OCI-LY3 (cell line): ENCODE data around the gene CADPS.
"Not testable (repeated sequence)": the region's sequence is repeated elsewhere in the genome, so short reads cannot be mapped to it uniquely, and the experiment has no call there.

Source experiments
- H2AFZ ChIP-seq: fragments of 200-600, 300-600 bp; shearing (Covaris generic); 2 replicates; pipeline ENCODE4 v1.6.0; 2014; ENCODE audit warnings: antibody characterized with exemption, low read depth, low read length
- H3K27ac ChIP-seq: fragments of 200-600, 300-600 bp; sonication (generic); 2 replicates; pipeline ENCODE4 v1.5.1; 2014; ENCODE audit warnings: mild to moderate bottlenecking, low read length, moderate library complexity, mixed read lengths
- H3K27me3 ChIP-seq: fragments of 200-600, 300-600 bp; sonication (generic); 2 replicates; pipeline ENCODE4 v1.6.1; 2014; ENCODE audit warnings: low read depth, low read length, mixed read lengths
- H3K36me3 ChIP-seq: fragments of 200-600, 300-600 bp; sonication (generic); replicated peaks from 2 replicates; pipeline ENCODE3; 2014; ENCODE audit warnings: low read depth, low read length, mixed read lengths
- H3K4me1 ChIP-seq: fragments of 300-600, 200-600 bp; sonication (generic); 2 replicates; pipeline ENCODE4 v1.6.1; 2014; ENCODE audit warnings: low read length, mixed read lengths
- H3K4me2 ChIP-seq: fragments of 200-600, 300-600 bp; sonication (generic); 2 replicates; pipeline ENCODE4 v1.6.1; 2014; ENCODE audit warnings: low read length, mixed read lengths
- H3K4me3 ChIP-seq: fragments of 300-600, 200-600 bp; sonication (generic); 2 replicates; pipeline ENCODE4 v1.5.1; 2014; ENCODE audit warnings: antibody characterized with exemption, mild to moderate bottlenecking, low read length, moderate library complexity
- H3K79me2 ChIP-seq: fragments of 300-600, 200-600 bp; shearing (Covaris generic); 2 replicates; pipeline ENCODE4 v1.6.1; 2014; ENCODE audit warnings: mild to moderate bottlenecking, low read length, mixed read lengths
- H3K9ac ChIP-seq: fragments of 300-600, 200-600 bp; shearing (Covaris generic); 2 replicates; pipeline ENCODE4 v1.6.0; 2014; ENCODE audit warnings: mild to moderate bottlenecking, low read length, moderate library complexity
- H3K9me3 ChIP-seq: fragments of 200-600, 300-600 bp; shearing (Covaris generic); 2 replicates; pipeline ENCODE4 v1.6.1; 2014; ENCODE audit warnings: low read length, mixed read lengths; ENCODE audit not compliant: insufficient read depth
- H4K20me1 ChIP-seq: fragments of 200-600, 300-600 bp; sonication (generic); 2 replicates; pipeline ENCODE4 v1.6.1; 2016; ENCODE audit warnings: low read length, mixed read lengths; ENCODE audit not compliant: insufficient read depth
- EZH2phosphoT487 ChIP-seq: fragments of 200-600 bp; shearing (Covaris generic); IDR thresholded peaks from 2 replicates; pipeline ENCODE4 v1.6.1; 2018; ENCODE audit warnings: antibody characterized with exemption, mixed run types, low read depth
- TF ChIP-seq, protein P1 (sequence below): fragments of 200-600, 300-600 bp; sonication (generic); IDR thresholded peaks from 2 replicates; pipeline ENCODE4 v1.5.1; 2014; ENCODE audit warnings: antibody characterized with exemption, low read length, low read depth

CADPS gene

DNA sequence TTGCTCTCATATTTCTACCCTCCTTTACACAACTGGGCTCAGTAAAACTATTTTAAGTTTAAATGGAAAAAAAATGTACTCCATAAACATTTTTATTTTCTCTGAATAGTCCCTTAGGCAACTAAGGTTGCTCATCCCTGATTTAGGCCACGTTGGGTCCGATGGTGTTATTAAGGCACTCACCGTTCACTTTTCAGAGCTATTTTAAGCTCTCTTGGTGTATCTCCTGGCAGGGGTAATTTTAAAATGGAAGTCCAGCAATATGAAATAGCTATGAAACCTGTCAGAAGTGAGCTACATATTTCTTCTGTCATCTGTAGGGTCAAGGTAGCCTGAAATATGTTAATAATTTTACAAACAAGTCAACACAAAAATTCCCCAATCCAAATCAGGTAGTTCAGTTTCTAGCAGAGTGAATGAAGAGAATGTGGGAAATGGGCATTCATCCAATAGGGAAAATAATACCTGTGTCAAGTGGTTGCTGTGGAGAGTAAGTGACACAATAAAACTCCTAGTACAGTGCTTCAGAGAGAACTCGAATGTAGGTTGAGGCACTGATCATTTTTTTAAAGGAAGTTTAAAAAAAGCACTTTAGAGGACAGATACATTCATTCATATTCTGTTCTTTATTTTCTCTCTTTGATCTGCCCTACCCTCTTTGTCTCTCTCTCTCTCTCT, 292.6 kb downstream of the CADPS start:
- H3K4me1 ChIP-seq: no peaks in the 10 kb centered on the region
- no peaks in the 10 kb centered on the region for H3K9me3 ChIP-seq
- H3K79me2 ChIP-seq: no peaks in the 10 kb centered on the region
- no peak overlapping the region for H3K27ac ChIP-seq
- H4K20me1 ChIP-seq: no peaks in the 10 kb centered on the region
- H3K36me3 ChIP-seq: no peaks in the 10 kb centered on the region
- H3K4me2 ChIP-seq: no peak overlapping the region
- H3K27me3 ChIP-seq: no peaks in the 10 kb centered on the region
- no peak overlapping the region for H3K9ac ChIP-seq
- H3K4me3 ChIP-seq: no peak overlapping the region
- H2AFZ ChIP-seq: no peak overlapping the region
- no peak for TF ChIP-seq EZH2phosphoT487
- TF ChIP-seq, protein P1, sequence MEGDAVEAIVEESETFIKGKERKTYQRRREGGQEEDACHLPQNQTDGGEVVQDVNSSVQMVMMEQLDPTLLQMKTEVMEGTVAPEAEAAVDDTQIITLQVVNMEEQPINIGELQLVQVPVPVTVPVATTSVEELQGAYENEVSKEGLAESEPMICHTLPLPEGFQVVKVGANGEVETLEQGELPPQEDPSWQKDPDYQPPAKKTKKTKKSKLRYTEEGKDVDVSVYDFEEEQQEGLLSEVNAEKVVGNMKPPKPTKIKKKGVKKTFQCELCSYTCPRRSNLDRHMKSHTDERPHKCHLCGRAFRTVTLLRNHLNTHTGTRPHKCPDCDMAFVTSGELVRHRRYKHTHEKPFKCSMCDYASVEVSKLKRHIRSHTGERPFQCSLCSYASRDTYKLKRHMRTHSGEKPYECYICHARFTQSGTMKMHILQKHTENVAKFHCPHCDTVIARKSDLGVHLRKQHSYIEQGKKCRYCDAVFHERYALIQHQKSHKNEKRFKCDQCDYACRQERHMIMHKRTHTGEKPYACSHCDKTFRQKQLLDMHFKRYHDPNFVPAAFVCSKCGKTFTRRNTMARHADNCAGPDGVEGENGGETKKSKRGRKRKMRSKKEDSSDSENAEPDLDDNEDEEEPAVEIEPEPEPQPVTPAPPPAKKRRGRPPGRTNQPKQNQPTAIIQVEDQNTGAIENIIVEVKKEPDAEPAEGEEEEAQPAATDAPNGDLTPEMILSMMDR: no peak

DNA sequence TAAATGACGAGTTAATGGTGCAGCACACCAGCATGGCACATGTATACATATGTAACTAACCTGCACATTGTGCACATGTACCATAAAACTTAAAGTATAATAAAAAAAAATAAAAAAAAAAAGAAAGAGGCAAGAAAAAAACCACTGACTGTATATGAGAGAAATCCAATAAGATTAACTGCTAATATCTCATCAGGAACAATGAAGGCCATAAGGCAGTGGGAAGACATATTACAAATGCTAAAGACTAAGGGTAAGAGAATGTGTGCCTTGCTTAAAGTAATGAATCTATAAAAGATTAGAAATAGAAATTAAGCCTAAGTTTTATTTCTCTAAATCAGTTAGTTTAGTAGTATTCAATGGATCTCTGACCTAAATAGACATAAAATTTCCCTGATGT, 294.7 kb downstream of the CADPS start:
- H3K9ac ChIP-seq, H3K4me2 ChIP-seq, H3K27ac ChIP-seq, H3K4me1 ChIP-seq, H3K4me3 ChIP-seq, H3K79me2 ChIP-seq, H3K9me3 ChIP-seq, H3K27me3 ChIP-seq, H3K36me3 ChIP-seq, H4K20me1 ChIP-seq, H2AFZ ChIP-seq: not testable (repeated sequence)

GRCh38 chr3:62577153-62577552, 298.1 kb downstream of the CADPS start:
- Histone ChIP-seq H3K9ac (no peak overlapping the region), H3K36me3 (no peaks in the 10 kb centered on the region), H3K4me3 (no peak overlapping the region), H4K20me1 (no peaks in the 10 kb centered on the region), H3K79me2 (no peaks in the 10 kb centered on the region), H3K4me2 (no peak overlapping the region), H3K27ac (no peak overlapping the region), H3K27me3 (peaks cover 2% of the 10 kb centered on the region; the same call in 1 of the 2 replicates), H3K4me1 (peaks cover 6% of the 10 kb centered on the region; the same call in 1 of the 2 replicates), H3K9me3 (no peaks in the 10 kb centered on the region), H2AFZ (no peak overlapping the region)
- TF ChIP-seq, protein P1: no peak
- TF ChIP-seq EZH2phosphoT487: no peak

DNA sequence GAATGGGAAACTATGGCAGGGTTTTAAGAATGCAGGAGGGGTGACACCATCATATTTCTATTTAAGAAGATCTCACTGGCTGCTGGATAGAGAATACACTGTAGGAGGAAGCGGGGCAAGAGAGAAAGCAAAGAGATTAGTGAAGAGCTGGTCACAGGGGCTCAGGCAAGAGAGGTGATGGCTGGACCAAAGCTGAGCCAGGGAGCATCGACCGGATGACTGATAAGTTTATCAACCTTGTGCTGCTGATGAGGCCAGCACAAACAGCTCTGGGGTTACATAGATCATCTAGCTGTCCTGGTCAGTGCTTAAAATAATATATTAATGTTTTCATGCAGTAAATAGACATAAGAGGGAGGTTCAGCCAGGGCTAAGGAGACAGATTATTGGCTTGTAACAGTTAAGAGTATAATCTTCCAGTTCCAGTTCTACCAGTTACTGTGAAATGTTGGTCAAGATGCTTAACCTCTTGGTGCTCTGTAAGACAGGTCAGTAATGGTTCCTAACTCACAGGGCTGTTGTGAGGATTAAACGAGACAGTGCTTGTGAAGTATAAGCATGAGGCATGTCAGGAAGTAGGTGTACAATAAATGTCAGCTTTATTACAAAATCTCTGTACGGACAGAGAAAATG, 300.8 kb downstream of the CADPS start:
- Histone ChIP-seq H2AFZ (no peak overlapping the region), H3K9me3 (no peaks in the 10 kb centered on the region), H3K4me1 (peaks cover 6% of the 10 kb centered on the region; the same call in 1 of the 2 replicates), H3K36me3 (no peaks in the 10 kb centered on the region), H4K20me1 (no peaks in the 10 kb centered on the region), H3K27ac (no peak overlapping the region), H3K79me2 (no peaks in the 10 kb centered on the region), H3K27me3 (peaks cover 8% of the 10 kb centered on the region; the same call in 1 of the 2 replicates), H3K9ac (no peak overlapping the region), H3K4me2 (no peak overlapping the region), H3K4me3 (no peak overlapping the region)
- no peak for TF ChIP-seq EZH2phosphoT487
- TF ChIP-seq, protein P1: no peak
